Measurements from ENCODE around the gene OR2F1.

OR2F1 gene, protein sequence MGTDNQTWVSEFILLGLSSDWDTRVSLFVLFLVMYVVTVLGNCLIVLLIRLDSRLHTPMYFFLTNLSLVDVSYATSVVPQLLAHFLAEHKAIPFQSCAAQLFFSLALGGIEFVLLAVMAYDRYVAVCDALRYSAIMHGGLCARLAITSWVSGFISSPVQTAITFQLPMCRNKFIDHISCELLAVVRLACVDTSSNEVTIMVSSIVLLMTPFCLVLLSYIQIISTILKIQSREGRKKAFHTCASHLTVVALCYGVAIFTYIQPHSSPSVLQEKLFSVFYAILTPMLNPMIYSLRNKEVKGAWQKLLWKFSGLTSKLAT

DNA sequence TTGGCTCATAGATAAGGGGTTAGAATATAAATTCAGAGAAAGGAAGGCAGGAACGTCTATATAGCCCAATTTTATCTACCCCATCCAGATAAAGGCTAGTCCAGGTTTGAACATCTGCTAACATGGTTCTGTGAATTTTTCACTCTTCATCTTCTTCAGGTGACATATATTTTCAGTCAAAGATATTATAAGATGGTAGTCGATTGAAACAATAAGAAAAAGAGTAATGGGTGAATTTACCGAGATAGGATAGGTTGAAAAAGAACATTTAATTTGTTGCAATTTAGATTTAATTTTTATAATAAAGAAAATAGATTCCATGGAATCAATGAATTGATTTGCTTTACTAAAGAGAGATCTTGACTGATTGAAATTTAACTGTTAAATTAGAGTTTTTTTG is at the start of gene OR2F1:
Gene OR2F1 (plus strand): TSS at position 301 of the 400 bp plus-strand sequence. CDS start 5,127 bp downstream, outside the sequence.
- Histone ChIP-seq H3K4me1 (ENCODE audit: control insufficient read depth, insufficient read depth, low read length) (peaks cover 17% of the 10 kb centered on the region), H3K27me3 (ENCODE audit: control insufficient read depth, insufficient read depth, low read length) (no peaks in the 10 kb centered on the region), H3K27ac (ENCODE audit: low read depth, low read length) (no peak within 1 kb of the TSS), H3K36me3 (ENCODE audit: control insufficient read depth, insufficient read depth, low read length) (no peaks in the 10 kb centered on the region), H3K9me3 (ENCODE audit: control insufficient read depth, insufficient read depth, low read length) (no peaks in the 10 kb centered on the region), H3K4me3 (ENCODE audit: low read depth, low read length) (no peak within 1 kb of the TSS), H3K9ac (ENCODE audit: low read depth, low read length) (no peak within 1 kb of the TSS)

DNA sequence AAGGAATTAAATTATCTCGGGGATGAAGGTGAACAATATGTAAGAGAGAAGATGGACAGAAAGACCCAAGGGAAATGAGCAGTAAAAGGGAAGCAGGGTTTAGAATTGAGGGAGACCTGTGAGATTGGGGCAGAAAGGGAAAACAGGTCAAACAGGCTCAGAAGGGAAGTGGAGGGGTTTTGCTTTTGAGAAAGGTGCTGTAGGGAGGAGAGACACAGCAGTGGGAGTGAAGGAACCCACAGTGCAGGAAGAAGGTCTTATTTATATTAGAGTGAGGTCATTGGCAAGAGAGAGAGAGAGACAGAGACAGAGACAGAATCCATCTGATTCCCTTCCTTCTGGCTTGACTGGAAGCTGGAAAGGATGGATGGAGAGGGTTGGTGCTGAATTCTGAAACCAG is 49.1 kb upstream of the OR2F1 start:
- H3K27ac ChIP-seq (ENCODE audit: low read depth, low read length) = no peak overlapping the region
- no peaks in the 10 kb centered on the region for H3K9me3 ChIP-seq (ENCODE audit: control insufficient read depth, insufficient read depth, low read length)
- no peaks in the 10 kb centered on the region for H3K36me3 ChIP-seq (ENCODE audit: control insufficient read depth, insufficient read depth, low read length)
- H3K27me3 ChIP-seq (ENCODE audit: control insufficient read depth, insufficient read depth, low read length) = no peaks in the 10 kb centered on the region
- no peak overlapping the region for H3K9ac ChIP-seq (ENCODE audit: low read depth, low read length)
- peaks cover 33% of the 10 kb centered on the region for H3K4me1 ChIP-seq (ENCODE audit: control insufficient read depth, insufficient read depth, low read length)
- H3K4me3 ChIP-seq (ENCODE audit: low read depth, low read length) = no peak overlapping the region

DNA sequence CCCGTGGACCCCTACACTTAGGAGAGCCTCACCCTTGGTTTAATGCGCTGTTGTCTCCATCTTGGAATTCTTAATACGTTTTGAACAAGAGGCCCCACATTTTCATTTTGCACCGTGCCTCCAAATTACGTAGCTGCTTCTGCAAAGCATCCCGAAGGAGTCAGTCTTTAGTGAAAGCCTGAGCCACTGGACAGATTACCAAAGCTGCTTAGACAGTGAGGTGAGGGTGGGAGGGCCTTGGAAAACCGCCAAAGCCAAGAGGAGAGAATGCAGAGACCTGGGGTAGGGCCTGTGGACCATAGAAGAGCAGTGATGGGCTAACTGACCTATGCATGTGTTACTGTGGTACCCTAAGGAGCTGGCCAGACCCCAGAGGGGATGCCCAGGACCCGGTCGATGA is 48.5 kb upstream of the OR2F1 start:
- Histone ChIP-seq H3K36me3 (ENCODE audit: control insufficient read depth, insufficient read depth, low read length) (no peaks in the 10 kb centered on the region), H3K27me3 (ENCODE audit: control insufficient read depth, insufficient read depth, low read length) (no peaks in the 10 kb centered on the region), H3K27ac (ENCODE audit: low read depth, low read length) (peak overlapping the region; percentile 71), H3K9ac (ENCODE audit: low read depth, low read length) (no peak overlapping the region), H3K4me1 (ENCODE audit: control insufficient read depth, insufficient read depth, low read length) (peaks cover 28% of the 10 kb centered on the region), H3K9me3 (ENCODE audit: control insufficient read depth, insufficient read depth, low read length) (no peaks in the 10 kb centered on the region), H3K4me3 (ENCODE audit: low read depth, low read length) (no peak overlapping the region)

DNA sequence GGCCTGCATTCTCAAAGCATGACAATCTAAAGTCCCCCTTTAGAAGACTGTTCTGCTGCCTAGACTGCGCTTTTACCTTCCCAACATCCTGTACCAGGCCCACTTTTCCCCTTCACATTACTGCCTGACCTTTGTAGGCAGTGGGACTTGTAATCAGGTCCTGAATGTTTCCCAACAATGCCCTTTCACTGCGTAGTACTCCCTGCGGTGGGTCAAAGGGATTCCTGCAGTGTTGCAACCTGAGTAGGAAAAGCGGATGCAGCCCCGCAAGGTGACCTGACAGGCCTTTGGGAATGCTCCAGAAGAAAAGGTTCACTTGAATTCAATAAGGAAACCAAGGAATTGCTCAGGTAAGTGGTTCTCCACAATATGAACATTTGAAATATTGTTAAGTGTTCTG is 47.7 kb upstream of the OR2F1 start:
- peaks cover 28% of the 10 kb centered on the region for H3K4me1 ChIP-seq (ENCODE audit: control insufficient read depth, insufficient read depth, low read length)
- H3K36me3 ChIP-seq (ENCODE audit: control insufficient read depth, insufficient read depth, low read length) = no peaks in the 10 kb centered on the region
- no peak overlapping the region for H3K9ac ChIP-seq (ENCODE audit: low read depth, low read length)
- H3K4me3 ChIP-seq (ENCODE audit: low read depth, low read length) = no peak overlapping the region
- no peaks in the 10 kb centered on the region for H3K27me3 ChIP-seq (ENCODE audit: control insufficient read depth, insufficient read depth, low read length)
- H3K27ac ChIP-seq (ENCODE audit: low read depth, low read length) = peak overlapping the region; percentile 71
- H3K9me3 ChIP-seq (ENCODE audit: control insufficient read depth, insufficient read depth, low read length) = no peaks in the 10 kb centered on the region

DNA sequence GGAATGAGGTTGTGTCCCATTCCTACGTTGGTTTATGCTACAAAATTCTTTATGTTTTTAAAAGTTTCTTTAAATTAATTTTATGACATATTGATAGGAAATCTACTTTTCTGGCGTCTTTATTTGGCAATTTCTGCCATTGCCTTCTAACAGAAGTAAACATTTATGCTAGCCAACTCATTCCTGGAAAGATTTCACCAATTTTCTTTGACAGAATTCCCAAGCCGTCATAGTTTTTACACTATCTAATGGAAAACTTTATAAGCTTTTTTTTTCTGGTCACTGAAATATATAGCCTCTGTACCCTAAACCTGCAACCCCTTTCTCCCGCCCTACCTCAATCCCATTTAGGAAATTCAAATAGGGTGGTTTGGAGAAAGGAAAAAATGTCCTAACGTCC is 46.5 kb upstream of the OR2F1 start:
- Histone ChIP-seq H3K4me1 (ENCODE audit: control insufficient read depth, insufficient read depth, low read length) (peaks cover 28% of the 10 kb centered on the region), H3K27ac (ENCODE audit: low read depth, low read length) (no peak overlapping the region), H3K9me3 (ENCODE audit: control insufficient read depth, insufficient read depth, low read length) (no peaks in the 10 kb centered on the region), H3K27me3 (ENCODE audit: control insufficient read depth, insufficient read depth, low read length) (no peaks in the 10 kb centered on the region), H3K9ac (ENCODE audit: low read depth, low read length) (no peak overlapping the region), H3K36me3 (ENCODE audit: control insufficient read depth, insufficient read depth, low read length) (no peaks in the 10 kb centered on the region), H3K4me3 (ENCODE audit: low read depth, low read length) (no peak overlapping the region)

DNA sequence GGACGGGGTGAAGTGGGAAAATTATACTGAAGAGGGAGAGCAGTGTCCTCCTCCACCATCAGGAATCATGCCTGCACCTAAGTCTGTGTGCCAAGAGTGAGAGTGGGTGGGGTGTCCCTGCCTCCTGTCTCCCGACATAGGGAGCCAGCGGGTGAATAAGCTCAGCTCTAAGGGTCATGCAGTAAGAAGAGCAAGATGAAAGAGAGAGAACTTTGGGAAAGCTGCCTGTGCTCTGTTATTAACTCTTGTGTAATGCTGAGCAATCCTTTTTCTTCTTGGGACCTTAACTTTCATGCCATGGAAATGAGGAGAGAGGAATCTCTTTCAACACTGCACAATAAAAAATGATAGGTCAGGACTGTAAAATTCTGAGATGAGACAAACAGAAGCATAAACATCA is 44.8 kb upstream of the OR2F1 start:
- Histone ChIP-seq H3K4me1 (ENCODE audit: control insufficient read depth, insufficient read depth, low read length) (peaks cover 22% of the 10 kb centered on the region), H3K4me3 (ENCODE audit: low read depth, low read length) (no peak overlapping the region), H3K9ac (ENCODE audit: low read depth, low read length) (no peak overlapping the region), H3K27me3 (ENCODE audit: control insufficient read depth, insufficient read depth, low read length) (no peaks in the 10 kb centered on the region), H3K9me3 (ENCODE audit: control insufficient read depth, insufficient read depth, low read length) (no peaks in the 10 kb centered on the region), H3K27ac (ENCODE audit: low read depth, low read length) (no peak overlapping the region), H3K36me3 (ENCODE audit: control insufficient read depth, insufficient read depth, low read length) (no peaks in the 10 kb centered on the region)

DNA sequence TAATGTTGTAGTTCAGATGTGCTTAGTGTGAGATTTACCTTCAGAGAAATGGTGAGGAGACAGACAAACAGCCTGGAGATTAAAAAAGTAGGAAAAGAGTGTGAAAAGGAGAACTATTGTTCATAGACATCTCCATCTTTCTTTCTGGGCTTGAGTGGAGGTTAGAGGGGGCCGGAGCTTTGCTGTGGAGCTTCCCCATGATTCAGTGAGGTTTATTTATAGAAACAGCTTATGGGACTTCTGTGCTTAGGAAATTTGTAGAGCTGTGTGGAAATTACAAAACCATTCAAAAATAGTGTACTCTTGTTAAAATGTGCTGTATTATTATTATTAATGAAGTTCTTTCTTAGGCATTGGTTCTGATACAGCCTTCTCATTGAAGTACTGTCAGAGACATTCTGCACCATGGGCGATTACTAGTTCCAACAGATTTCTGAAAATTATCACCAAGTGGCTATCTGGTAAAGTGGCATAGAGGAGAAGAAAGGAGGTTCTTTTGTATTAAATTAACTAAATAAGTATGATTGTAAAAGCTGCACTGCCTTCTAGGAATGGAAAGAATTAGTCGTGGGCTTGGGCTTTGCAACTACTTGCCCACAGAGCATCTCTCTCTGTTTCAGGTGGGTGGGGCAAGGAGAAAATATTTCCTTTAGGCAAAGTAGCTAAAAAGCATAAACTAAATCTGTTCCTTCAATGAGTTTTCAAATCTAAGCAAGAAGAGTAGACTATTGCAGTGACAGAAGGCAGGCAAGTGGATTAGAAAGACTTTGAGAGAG is 44.0 kb upstream of the OR2F1 start:
- H3K9ac ChIP-seq (ENCODE audit: low read depth, low read length) = no peak overlapping the region
- no peaks in the 10 kb centered on the region for H3K36me3 ChIP-seq (ENCODE audit: control insufficient read depth, insufficient read depth, low read length)
- H3K27ac ChIP-seq (ENCODE audit: low read depth, low read length) = no peak overlapping the region
- H3K9me3 ChIP-seq (ENCODE audit: control insufficient read depth, insufficient read depth, low read length) = no peaks in the 10 kb centered on the region
- peaks cover 16% of the 10 kb centered on the region for H3K4me1 ChIP-seq (ENCODE audit: control insufficient read depth, insufficient read depth, low read length)
- H3K27me3 ChIP-seq (ENCODE audit: control insufficient read depth, insufficient read depth, low read length) = no peaks in the 10 kb centered on the region
- H3K4me3 ChIP-seq (ENCODE audit: low read depth, low read length) = no peak overlapping the region

DNA sequence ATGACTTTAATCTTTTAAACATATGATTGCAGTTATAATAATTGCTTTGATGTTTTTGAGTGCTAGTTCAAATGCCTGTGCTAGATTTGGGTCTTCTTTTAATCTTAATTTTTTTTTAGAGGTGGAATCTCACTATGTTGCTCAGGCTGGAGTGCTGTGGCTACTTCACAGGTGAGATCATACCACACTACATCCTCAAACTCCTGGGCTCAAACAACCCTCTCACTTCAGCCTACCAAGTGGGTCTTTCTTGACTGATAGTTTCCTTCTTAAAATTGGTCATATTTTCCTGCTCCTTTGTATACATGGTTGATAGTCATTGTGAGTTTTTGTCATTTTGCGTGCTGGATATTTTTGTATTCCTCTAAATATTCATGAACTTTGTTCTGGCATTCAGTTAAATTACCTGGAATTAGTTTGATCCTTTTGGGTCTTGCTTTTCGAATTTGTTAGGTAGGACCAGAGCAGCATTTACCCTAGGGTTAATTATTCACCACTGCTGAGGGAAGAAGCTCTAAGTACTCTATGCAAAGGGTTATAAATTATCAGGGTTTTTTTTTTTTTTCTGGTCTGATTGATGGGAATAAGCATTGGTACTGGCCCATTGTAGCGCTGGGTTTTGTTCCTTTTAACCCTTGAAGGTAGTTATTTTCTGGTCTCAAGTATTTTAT is 40.6 kb upstream of the OR2F1 start:
- no peak overlapping the region for H3K27ac ChIP-seq (ENCODE audit: low read depth, low read length)
- no peaks in the 10 kb centered on the region for H3K36me3 ChIP-seq (ENCODE audit: control insufficient read depth, insufficient read depth, low read length)
- H3K27me3 ChIP-seq (ENCODE audit: control insufficient read depth, insufficient read depth, low read length) = no peaks in the 10 kb centered on the region
- no peak overlapping the region for H3K9ac ChIP-seq (ENCODE audit: low read depth, low read length)
- H3K4me3 ChIP-seq (ENCODE audit: low read depth, low read length) = no peak overlapping the region
- no peaks in the 10 kb centered on the region for H3K4me1 ChIP-seq (ENCODE audit: control insufficient read depth, insufficient read depth, low read length)
- no peaks in the 10 kb centered on the region for H3K9me3 ChIP-seq (ENCODE audit: control insufficient read depth, insufficient read depth, low read length)

DNA sequence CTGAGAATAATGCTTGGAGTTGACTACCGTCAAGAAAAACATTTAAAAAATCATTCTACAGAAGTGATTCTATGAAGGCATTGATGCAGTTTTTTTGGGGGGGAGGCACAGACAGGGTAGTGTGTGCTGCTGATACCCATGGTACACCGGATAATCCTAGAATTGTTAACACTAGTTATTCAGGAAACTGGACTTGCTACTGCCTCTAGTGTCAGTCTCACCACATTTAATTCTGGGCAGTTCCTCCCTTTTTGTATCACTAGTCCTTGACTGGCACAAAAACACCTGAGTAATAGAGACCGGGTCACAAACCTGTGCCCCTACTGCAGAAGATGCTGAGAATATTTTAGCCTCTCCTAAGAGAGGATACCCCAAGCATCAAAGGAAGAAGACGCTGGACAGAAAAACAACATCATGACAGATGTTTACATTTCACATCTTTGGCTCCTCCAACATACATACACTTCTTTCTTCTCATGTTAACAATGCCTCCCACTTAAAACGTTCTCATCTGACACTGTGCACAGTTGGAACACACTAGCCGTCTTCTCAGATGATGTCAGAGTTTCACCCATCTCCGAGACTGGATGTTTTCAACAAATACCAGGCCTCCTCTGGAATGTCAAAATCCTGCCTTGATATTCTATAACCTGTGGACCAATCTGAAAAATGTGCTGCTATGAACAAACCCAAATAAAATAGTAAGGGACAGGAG is 39.5 kb upstream of the OR2F1 start:
- no peaks in the 10 kb centered on the region for H3K27me3 ChIP-seq (ENCODE audit: control insufficient read depth, insufficient read depth, low read length)
- H3K9ac ChIP-seq (ENCODE audit: low read depth, low read length) = no peak overlapping the region
- H3K36me3 ChIP-seq (ENCODE audit: control insufficient read depth, insufficient read depth, low read length) = no peaks in the 10 kb centered on the region
- H3K9me3 ChIP-seq (ENCODE audit: control insufficient read depth, insufficient read depth, low read length) = no peaks in the 10 kb centered on the region
- H3K4me3 ChIP-seq (ENCODE audit: low read depth, low read length) = no peak overlapping the region
- H3K4me1 ChIP-seq (ENCODE audit: control insufficient read depth, insufficient read depth, low read length) = no peaks in the 10 kb centered on the region
- H3K27ac ChIP-seq (ENCODE audit: low read depth, low read length) = no peak overlapping the region

DNA sequence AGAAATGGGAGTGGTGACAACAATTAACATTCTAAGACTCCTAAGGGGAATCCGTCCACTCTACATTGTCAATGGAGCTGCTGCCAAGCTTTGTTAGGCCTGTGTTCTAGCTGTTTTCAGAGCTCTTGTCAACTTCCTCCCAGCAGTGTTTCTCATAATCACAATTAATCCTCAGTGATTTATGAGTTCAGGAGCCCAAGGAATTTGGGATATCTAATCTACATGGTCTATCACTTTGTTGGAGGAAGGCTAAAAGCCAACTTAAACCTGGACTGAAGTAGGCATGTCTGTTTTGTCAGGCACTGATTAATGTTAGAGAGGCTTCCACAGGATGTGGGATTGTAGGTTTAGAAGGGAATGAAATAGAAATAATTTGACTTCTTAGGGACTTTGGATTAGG is 29.8 kb upstream of the OR2F1 start:
- Histone ChIP-seq H3K4me1 (ENCODE audit: control insufficient read depth, insufficient read depth, low read length) (no peaks in the 10 kb centered on the region), H3K9me3 (ENCODE audit: control insufficient read depth, insufficient read depth, low read length) (no peaks in the 10 kb centered on the region), H3K27me3 (ENCODE audit: control insufficient read depth, insufficient read depth, low read length) (no peaks in the 10 kb centered on the region), H3K9ac (ENCODE audit: low read depth, low read length) (no peak overlapping the region), H3K4me3 (ENCODE audit: low read depth, low read length) (no peak overlapping the region), H3K27ac (ENCODE audit: low read depth, low read length) (no peak overlapping the region), H3K36me3 (ENCODE audit: control insufficient read depth, insufficient read depth, low read length) (no peaks in the 10 kb centered on the region)

Measured in HUES48 (cell line).